HG03432 (cell line): ENCODE data around the gene CCDC127.
"Not testable (repeated sequence)": the region's sequence is repeated elsewhere in the genome, so short reads cannot be mapped to it uniquely, and the experiment has no call there.

Experiments used
- ATAC-seq: cut with Tn5 transposase; IDR thresholded peaks from one replicate; pipeline ENCODE4 v1.9.1; 2021; ENCODE audit warnings: mild to moderate bottlenecking, moderate library complexity; ENCODE audit not compliant: unreplicated experiment

CCDC127 gene

DNA sequence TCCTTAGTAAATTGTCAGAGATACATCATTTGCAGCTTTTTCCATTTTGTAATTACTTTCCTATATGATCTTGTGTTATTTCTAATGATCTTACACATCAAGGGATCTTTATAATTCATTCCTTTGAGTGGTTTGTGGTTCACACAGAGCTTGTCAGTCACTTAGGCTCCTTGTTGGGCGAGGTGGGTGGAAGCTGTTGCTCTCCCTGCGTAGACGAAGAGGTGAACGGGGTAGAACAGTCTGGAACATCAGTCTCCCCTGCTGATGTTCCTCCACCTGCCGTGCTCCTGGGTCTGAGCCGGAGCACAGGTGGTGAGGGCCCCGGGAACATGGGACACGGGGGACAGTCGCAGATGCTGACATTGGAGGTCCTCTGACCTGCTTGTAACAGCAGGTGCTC lies 17.6 kb upstream of the CCDC127 start:
- ATAC-seq, result not testable (repeated sequence)

DNA sequence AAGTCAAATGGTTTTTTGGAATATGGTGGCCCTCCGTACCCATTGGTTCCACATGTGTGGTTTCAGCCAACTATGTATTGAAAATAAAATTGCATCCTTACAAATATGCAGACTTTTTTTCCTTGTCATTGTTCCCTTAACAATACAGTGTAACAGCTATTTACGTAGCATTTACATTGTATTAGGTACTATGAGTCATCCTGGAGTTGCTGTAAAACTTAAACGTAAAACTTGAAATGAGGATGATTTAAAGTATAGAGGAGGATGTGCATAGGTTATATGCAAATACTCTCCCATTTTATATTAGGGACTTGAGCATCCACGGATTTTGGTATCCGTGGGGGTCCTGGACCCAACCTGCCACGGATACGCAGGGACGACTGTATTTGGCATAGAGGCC lies 16.5 kb upstream of the CCDC127 start:
- no peak for ATAC-seq

DNA sequence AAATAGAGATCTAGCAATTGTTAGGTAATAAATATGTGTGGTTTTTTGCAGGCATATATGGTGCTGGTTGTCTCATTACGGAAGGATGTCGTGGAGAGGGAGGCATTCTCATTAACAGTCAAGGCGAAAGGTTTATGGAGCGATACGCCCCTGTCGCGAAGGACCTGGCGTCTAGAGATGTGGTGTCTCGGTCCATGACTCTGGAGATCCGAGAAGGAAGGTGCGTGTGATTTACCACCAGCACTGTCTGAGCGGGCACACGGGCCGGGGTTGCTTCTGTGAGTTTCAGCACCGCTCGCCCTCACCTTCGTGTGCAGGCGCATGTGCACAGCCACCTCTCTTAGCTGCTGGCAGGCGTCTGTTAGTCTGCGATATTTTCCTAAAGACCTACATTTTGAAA lies 15.5 kb upstream of the CCDC127 start:
- ATAC-seq, result not testable (repeated sequence)

DNA sequence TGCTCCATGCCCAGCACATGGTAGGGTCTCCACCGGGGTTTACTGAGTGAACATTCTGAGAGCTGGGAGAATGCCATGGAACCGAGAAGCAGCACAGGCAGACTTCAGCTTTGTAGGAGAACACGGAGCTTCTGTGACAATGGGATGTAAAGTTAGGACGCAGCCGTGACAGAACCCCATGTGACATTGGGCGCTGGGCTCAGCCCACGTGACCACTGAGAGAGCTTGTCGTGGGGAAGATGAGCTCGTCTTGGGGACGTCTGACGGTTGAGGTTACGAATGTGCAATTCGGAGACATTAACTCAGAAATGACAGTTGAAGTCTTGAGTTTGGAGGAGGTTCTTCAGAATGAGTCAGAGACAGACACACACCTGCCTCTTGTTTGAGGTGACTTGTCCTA lies 13.7 kb upstream of the CCDC127 start:
- ATAC-seq, result no peak

DNA sequence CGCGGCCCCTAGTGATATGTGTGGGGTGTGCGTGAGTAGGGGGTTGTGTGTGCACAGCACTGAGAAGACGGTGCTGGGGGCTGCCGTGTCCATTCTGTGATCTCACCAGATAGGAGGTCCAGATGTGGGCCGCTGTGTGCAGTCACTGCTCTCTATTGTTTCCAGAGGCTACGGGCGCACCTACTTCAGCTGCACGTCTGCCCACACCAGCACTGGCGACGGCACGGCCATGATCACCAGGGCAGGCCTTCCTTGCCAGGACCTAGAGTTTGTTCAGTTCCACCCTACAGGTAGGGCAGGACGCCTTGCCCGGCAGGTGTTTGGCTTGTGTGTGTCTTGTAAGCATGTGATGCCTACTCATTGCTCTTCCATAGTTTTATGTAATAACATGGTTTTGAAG lies 12.8 kb upstream of the CCDC127 start:
- ATAC-seq, result no peak

DNA sequence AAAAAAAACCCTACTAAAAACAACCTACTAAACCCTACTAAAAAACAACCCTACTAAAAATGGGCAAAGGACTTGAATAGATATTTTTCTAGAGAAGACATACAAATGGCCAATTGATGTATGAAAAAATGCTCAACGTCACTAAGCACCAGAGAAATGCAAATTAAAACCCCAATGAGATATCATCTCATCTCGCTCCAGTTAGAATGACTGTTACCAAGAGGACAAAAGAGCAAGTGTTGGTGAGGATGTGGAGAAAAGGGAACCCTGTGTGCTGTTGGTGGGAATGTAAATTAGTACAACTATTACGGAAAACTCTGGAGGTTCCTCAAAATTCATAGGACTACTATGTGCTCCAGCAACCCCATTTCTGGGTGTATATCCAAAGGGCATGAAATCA lies 10.9 kb upstream of the CCDC127 start:
- ATAC-seq, result no peak

DNA sequence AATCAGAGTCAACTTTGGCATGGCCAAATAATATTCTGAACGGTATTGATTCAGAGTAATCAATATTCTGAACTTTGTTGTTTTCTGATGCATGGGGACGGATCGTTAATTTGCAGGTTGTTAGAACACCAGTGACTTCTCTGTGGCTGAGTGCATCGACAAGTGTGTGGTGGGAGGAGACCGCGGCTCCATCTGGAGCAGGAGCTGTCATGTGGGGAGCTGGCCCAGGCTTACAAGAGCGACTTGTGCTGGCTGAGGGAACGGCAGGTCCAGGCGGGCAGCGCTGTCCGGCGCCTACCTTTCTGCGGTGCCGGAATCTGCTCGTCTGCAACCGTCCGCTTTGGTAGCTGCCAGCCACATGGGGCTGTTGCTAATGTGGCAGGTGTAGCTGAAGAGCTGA lies 9.4 kb upstream of the CCDC127 start:
- ATAC-seq, result not testable (repeated sequence)

DNA sequence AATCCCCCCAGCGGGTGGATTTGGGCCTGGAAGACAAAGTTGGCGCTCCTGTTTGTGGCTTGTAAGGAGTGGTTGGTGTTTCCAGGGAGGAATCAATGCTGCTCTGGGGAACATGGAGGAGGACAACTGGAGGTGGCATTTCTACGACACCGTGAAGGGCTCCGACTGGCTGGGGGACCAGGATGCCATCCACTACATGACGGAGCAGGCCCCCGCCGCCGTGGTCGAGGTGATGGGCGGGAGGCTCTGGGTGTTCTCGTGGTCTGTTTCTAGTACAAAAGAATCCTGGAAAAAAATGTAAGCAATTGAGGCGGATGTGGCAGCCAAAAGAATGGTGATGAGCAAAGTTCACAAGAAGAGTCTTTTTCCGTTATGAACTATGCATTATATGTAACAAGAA lies 7.4 kb upstream of the CCDC127 start:
- no peak for ATAC-seq

DNA sequence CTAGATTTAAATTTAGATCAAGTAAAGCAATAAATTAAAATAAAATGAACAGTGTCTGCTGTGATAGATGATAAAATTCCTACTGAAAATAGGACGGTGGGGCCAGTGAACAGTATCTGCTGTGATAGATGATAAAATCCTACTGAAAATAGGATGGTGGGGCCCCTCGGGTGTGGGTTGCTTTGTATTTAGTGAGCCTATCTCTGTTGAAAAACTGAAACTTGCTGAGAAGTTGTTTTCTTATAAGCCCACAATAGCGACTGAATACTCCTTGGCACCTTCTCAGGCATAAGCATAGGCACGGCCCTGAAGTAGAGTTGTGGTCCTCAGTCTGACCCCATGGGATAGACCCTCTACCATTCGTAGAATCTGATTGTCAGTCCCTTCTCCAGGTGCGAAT lies 5.8 kb upstream of the CCDC127 start:
- no peak for ATAC-seq

DNA sequence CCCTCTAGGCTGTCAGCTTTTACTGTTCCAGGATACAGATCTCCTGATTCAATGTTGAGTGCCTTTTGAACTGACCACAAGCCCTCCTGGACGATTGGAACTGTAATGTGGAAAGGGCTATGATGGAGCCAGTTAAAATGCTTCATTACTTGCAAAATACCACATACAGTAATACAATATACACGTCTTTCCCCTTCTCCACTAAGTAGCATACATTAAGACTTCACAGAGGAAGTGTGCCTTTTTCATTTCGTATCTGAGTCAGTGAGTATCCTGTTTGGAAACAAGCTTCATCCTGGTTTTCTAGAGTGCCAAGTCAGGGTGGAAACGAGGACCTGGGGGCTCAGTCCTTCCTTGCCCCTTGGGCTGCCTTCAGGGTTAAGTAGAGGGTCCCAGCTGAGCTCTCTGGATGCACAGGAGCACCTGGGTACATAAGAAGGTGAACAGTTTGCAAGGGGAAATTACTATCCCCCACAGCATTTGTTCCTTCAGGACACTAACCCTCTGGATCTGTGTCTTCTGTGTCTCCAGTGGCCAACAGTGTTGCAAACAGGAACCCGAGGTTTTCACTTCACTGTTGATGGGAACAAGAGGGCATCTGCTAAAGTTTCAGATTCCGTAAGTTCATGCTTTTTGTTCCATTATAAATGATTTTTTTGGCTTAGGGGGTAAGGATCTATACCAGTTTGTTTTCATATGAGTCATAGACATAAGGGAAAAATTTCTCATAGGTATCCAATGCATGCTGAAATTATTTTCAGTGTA lies 5.2 kb upstream of the CCDC127 start:
- not testable (repeated sequence) for ATAC-seq

DNA sequence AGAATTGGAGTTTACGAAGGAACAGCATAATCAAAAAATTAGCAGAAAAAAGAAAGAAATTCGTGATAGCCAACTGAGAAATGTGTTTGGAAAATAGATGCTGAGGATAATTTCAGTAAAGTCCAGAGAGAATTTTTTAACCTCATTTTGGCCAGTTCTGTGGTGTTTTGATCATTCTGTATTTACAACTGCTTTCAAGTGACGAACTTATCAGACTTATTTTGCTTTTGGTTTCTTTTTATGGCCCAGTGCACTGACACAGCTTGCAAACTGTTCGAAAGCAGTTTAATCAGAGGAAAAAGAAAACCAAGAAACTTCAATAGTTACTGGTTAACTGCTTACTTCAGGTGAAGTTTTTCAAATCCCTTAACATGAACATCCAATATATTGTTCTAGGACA lies 2.0 kb upstream of the CCDC127 start:
- ATAC-seq, result peak; percentile 24

DNA sequence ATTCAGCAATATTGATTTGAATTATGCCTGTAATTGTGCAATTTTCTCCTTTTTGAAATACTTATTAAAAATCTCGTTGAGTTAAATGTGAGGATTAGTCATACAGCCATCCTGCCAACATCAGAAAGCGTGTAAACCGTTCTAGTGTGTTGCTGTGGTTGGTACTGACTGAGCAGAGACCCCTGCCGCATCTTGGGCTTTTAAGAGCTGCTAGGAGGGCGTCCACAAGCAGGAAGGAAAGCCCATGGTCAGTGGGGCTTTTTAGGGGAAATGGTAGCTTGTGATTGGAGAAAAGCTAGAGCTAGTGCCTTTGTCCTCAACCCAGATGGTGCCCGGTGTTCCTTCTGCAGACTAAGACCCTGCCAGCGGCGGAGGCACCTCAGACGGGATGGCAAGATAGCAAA lies 1.5 kb upstream of the CCDC127 start:
- ATAC-seq, result no peak

DNA sequence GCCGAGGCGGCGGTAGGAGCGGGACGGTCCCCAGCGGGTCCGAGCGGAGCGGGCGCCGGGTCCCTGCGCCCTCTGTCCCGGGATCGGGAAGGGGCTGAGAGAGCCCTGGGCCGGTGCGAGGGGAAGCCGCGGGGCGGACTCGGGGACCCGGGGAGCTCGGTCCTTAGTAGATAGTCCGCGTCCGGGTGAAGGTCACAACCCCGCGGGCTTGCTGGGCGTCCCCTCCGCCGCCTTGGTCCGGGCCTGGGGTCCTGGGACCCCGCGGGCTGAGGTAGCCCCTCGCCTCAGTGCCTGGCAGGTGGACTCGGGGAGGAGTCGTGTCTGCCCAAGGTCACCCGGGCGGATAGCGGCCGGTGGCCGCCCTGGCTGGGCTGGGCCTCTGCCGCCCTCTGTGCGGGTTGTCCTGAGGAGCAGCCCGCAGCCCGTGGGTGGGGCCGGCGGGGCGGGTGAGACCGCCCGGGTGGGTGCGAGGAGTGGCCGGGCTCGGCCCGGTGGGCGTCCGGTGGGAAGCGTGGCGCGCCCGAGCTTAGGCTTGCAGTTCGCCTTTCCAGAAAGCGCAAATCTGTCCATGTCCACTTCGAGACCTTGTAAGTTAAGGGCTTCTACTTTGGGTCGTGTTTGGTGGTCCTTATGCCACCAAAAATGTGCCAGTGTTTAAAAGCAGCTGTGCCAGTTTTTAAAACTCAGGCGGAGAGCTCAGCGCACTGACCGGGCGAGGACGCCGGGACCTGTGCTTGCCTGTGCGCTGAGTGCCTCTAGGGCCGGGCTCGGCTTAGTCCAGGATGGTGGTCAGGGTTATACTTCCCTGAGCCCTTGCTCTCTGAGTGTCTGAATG lies 721 bp upstream of the CCDC127 start:
- peak; percentile 27 for ATAC-seq

DNA sequence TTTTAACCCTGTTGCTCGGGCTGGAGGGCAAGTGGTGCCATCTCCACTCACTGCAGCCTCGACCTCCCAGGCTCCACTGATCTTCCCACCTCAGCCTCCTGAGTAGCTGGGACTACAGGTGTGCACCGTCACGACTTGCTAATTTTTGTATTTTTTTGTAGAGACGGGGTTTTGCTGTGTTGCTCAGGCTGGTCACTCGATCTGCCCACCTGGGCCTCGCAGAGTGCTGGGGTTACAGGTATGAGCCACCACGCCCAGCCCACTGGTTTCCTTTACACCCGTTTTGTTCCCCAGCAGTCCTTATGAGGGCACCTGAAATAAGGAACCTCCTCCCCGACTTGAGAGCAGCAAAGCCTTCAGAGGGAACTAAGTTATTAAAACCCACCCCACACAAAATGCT lies 1.9 kb downstream of the CCDC127 start:
- ATAC-seq, result not testable (repeated sequence)

DNA sequence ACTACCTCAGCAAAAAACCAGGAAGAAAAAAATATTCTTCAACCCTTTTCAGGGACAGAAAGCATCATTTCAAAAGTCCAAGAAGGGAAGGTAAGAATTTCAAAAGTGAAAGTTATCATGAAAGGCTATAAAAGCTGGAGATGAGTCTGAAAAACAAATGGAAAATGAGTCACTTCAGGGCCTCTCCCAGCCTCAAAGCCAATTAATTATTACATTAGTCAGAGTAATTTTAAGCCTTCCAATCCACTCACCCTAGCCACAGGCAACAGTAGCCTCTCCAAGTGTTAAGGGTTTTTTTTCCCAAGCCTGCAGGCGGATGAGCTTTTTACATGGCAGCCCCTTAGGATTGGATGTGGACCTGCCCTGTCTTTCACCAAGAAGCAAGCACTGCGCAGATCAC lies 2.7 kb downstream of the CCDC127 start:
- not testable (repeated sequence) for ATAC-seq

DNA sequence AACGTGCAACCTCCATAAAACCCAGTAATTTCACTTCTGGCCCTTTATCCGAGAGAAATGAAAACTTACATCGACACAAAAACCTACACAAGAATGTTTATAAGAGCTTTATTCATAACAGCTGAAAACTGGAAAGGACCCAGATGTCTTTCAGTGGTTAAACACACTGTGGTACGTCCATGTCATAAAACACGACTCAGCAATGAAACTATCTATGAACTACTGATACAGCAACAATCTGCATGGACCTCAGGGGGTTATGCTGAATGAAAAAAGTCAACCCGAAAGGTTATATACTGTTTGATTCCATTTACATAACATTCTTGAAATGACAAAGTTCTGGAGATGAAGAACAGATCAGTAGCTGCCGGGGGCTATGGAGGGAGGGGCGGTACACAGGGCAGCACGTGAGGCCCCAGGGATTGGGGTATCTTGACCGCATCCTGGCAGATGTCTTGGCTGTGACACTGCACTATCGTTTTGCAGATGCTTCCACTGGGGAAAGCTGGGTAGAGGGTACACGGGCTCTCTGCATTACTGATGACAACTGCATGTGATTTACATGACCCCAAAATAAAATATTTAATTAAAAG lies 4.1 kb downstream of the CCDC127 start:
- no peak for ATAC-seq

DNA sequence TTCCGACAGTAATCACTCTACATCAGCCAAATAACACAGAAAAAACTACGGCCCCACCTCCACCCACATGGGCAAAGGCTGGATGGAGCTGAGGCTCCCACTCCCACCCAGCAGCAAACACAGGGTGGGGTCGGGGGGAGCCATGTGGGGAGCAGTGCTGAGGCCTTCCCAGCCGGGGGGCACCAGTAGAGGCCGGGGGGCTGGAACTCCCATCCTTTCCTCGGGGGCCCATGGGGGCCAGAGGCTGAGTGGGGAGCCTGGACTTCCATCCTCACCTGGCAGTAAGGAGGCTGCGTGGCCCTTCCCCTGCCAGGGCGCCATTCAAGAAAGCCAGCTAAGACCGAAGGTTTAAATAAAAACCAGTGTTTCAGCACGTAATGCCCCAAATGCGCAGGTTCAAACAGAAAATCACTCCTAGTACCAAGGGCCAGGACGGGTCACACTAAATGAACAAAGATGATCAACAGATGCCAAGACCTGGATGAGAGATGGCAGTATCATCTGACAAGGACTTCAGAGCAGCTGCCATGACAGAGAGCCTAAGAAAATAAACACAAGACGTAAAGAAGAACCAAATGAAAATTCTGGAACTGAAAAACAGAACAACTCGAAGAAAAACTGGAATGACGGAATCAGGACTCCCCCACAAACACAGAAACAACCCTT lies 9.4 kb downstream of the CCDC127 start:
- no peak for ATAC-seq

DNA sequence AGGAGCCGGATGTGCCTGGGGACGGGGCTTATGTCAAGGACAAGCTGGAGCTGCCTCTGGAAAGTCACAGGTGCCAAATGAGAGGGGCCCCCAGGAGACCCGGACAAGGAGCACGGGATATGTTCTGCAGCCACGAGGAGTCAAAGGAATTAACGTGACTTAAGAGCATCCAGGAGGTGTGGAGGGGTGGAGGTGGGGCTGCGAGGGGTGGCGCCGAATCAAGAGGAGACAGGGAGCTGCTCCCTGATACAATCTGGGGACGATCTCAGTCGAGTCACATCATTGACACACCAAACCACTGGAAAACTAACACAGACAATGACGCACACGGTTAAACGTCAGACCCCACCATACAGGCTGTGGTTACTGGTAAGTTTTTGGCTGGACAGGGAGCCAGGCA lies 10.4 kb downstream of the CCDC127 start:
- ATAC-seq, result no peak

DNA sequence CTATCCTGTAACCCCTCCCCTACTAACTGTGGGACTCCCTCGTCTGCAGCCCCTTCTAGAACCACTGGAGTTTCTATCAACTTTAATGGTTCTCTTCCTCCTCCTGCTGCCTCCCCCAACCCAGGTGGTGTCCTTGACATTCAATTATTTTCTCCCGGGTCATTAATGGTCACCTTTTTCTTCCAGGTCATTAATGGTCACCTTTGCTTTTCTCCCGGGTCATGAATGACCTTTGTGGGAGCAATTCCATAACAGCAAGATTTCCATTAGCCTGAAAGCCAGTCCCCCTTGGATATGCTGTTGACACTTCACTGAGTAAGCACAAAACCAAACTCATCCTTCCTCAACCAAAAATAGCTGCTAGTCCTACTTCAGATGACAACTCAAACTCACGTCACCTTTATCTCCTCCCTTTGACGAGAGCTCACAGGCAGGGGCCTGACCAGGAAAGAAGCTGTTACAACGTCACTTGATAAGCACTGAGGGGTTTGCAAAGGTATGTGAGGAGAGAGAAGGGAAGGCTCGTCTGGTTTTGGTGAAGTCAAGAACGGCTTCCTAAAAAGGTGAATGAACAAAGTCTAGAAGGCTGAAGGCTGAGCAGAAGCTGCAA lies 10.9 kb downstream of the CCDC127 start:
- no peak for ATAC-seq

DNA sequence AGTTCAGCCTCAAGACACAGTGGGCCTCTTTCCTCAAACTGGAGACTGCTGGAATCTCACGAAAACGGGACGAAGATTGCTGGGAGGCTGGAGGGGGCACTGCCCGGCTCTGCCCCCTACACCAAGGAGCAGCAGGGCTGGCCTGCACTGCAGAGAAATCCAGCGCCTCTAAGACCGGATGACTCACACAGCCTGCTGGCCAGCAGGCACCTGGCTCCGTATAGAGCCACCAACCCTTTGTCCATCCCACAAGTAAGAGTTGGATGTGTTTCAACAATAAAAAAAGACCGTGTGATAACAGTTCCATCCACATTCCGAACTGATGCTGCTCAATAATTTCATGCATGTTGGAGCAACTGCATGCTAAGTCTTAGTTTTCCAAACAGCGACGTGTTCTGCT lies 11.5 kb downstream of the CCDC127 start:
- no peak for ATAC-seq
